NCI-H510A (cell line): ENCODE measurements around the gene UPK3BL2.
"Not testable (repeated sequence)": the region's sequence is repeated elsewhere in the genome, so short reads cannot be mapped to it uniquely, and the experiment has no call there.

Experiments used
- DNase-seq: peaks from one replicate; lab custom pipeline; 2025; lab: John Stamatoyannopoulos, UW

The UPK3BL2 gene

GRCh38 chr7:102493220-102493935 lies 50.1 kb downstream of the UPK3BL2 start:
- not testable (repeated sequence) for DNase-seq

GRCh38 chr7:102490529-102491075 lies 52.9 kb downstream of the UPK3BL2 start:
- not testable (repeated sequence) for DNase-seq
